ENCODE data around the gene SHPK. TPM values are rescaled to one million over a fixed set of nuclear protein-coding genes. Genes with fewer than 3 reads are reported as not detected.
"Not testable (repeated sequence)": the region's sequence is repeated elsewhere in the genome, so short reads cannot be mapped to it uniquely, and the experiment has no call there.

Gene SHPK
- total RNA-seq, 2 experiments from 2014 or later = 11.9 to 12.3 TPM

GRCh38 chr17:3593384-3593783, 42.7 kb downstream of the SHPK start:
- H3K27ac Mint-ChIP-seq = no peak overlapping the region
- H3K4me1 Mint-ChIP-seq = no peaks in the 10 kb centered on the region
- no peaks in the 10 kb centered on the region for H3K9me3 Mint-ChIP-seq
- no peaks in the 10 kb centered on the region for H3K36me3 Mint-ChIP-seq
- no peak overlapping the region for H3K4me3 Mint-ChIP-seq
- no peaks in the 10 kb centered on the region for H3K27me3 Mint-ChIP-seq
- DNase-seq = no peak

GRCh38 chr17:3592216-3592860, 43.7 kb downstream of the SHPK start:
- no peak overlapping the region for H3K4me3 Mint-ChIP-seq
- no peaks in the 10 kb centered on the region for H3K4me1 Mint-ChIP-seq
- no peaks in the 10 kb centered on the region for H3K36me3 Mint-ChIP-seq
- DNase-seq = no peak
- no peaks in the 10 kb centered on the region for H3K9me3 Mint-ChIP-seq
- H3K27ac Mint-ChIP-seq = no peak overlapping the region
- H3K27me3 Mint-ChIP-seq = no peaks in the 10 kb centered on the region

GRCh38 chr17:3590768-3591167, 45.3 kb downstream of the SHPK start:
- no peak overlapping the region for H3K4me3 Mint-ChIP-seq
- no peak overlapping the region for H3K27ac Mint-ChIP-seq
- H3K36me3 Mint-ChIP-seq = no peaks in the 10 kb centered on the region
- no peaks in the 10 kb centered on the region for H3K9me3 Mint-ChIP-seq
- H3K4me1 Mint-ChIP-seq = no peaks in the 10 kb centered on the region
- H3K27me3 Mint-ChIP-seq = no peaks in the 10 kb centered on the region
- DNase-seq = no peak

GRCh38 chr17:3590231-3590630, 45.8 kb downstream of the SHPK start:
- H3K9me3 Mint-ChIP-seq = no peaks in the 10 kb centered on the region
- no peak overlapping the region for H3K4me3 Mint-ChIP-seq
- no peak overlapping the region for H3K27ac Mint-ChIP-seq
- no peaks in the 10 kb centered on the region for H3K36me3 Mint-ChIP-seq
- no peaks in the 10 kb centered on the region for H3K4me1 Mint-ChIP-seq
- no peak for DNase-seq
- no peaks in the 10 kb centered on the region for H3K27me3 Mint-ChIP-seq

GRCh38 chr17:3589784-3590183, 46.3 kb downstream of the SHPK start:
- Mint-ChIP-seq H3K4me1 (no peaks in the 10 kb centered on the region), H3K4me3 (no peak overlapping the region), H3K36me3 (no peaks in the 10 kb centered on the region), H3K9me3 (no peaks in the 10 kb centered on the region), H3K27me3 (no peaks in the 10 kb centered on the region), H3K27ac (no peak overlapping the region)
- DNase-seq = no peak

GRCh38 chr17:3585826-3586225, 50.2 kb downstream of the SHPK start:
- H3K4me1 Mint-ChIP-seq = no peaks in the 10 kb centered on the region
- H3K4me3 Mint-ChIP-seq = no peak overlapping the region
- peaks cover 2% of the 10 kb centered on the region for H3K36me3 Mint-ChIP-seq
- H3K27me3 Mint-ChIP-seq = no peaks in the 10 kb centered on the region
- no peak for DNase-seq
- no peak overlapping the region for H3K27ac Mint-ChIP-seq
- no peaks in the 10 kb centered on the region for H3K9me3 Mint-ChIP-seq

- no peak for DNase-seq
- Mint-ChIP-seq H3K4me3 (no peak overlapping the region), H3K27ac (no peak overlapping the region), H3K36me3 (peaks cover 6% of the 10 kb centered on the region), H3K9me3 (no peaks in the 10 kb centered on the region), H3K4me1 (no peaks in the 10 kb centered on the region), H3K27me3 (no peaks in the 10 kb centered on the region)
Observed at GRCh38 chr17:3583456-3583855, 52.6 kb downstream of the SHPK start.

GRCh38 chr17:3582915-3583314, 53.1 kb downstream of the SHPK start:
- peaks cover 6% of the 10 kb centered on the region for H3K36me3 Mint-ChIP-seq
- no peak overlapping the region for H3K27ac Mint-ChIP-seq
- no peaks in the 10 kb centered on the region for H3K4me1 Mint-ChIP-seq
- no peaks in the 10 kb centered on the region for H3K9me3 Mint-ChIP-seq
- no peak overlapping the region for H3K4me3 Mint-ChIP-seq
- no peaks in the 10 kb centered on the region for H3K27me3 Mint-ChIP-seq
- no peak for DNase-seq

GRCh38 chr17:3578667-3579066, 57.4 kb downstream of the SHPK start:
- not testable (repeated sequence) for H3K27ac Mint-ChIP-seq, H3K4me3 Mint-ChIP-seq, H3K4me1 Mint-ChIP-seq, DNase-seq, H3K9me3 Mint-ChIP-seq, H3K36me3 Mint-ChIP-seq, H3K27me3 Mint-ChIP-seq

GRCh38 chr17:3576970-3577369, 59.1 kb downstream of the SHPK start:
- Mint-ChIP-seq H3K27ac (no peak overlapping the region), H3K9me3 (no peaks in the 10 kb centered on the region), H3K4me3 (no peak overlapping the region), H3K4me1 (no peaks in the 10 kb centered on the region), H3K36me3 (peaks cover 6% of the 10 kb centered on the region), H3K27me3 (no peaks in the 10 kb centered on the region)
- DNase-seq = no peak

GRCh38 chr17:3575511-3575910, 60.5 kb downstream of the SHPK start:
- Mint-ChIP-seq H3K36me3 (peaks cover 4% of the 10 kb centered on the region), H3K4me1 (no peaks in the 10 kb centered on the region), H3K9me3 (no peaks in the 10 kb centered on the region), H3K4me3 (no peak overlapping the region), H3K27ac (no peak overlapping the region), H3K27me3 (no peaks in the 10 kb centered on the region)
- DNase-seq = no peak

- DNase-seq = no peak
- Mint-ChIP-seq H3K36me3 (no peaks in the 10 kb centered on the region), H3K4me3 (no peak overlapping the region), H3K9me3 (no peaks in the 10 kb centered on the region), H3K27me3 (no peaks in the 10 kb centered on the region), H3K27ac (no peak overlapping the region), H3K4me1 (no peaks in the 10 kb centered on the region)
Observed at GRCh38 chr17:3574231-3574630, 61.8 kb downstream of the SHPK start.

- Mint-ChIP-seq H3K27ac (no peak overlapping the region), H3K4me1 (no peaks in the 10 kb centered on the region), H3K36me3 (no peaks in the 10 kb centered on the region), H3K27me3 (no peaks in the 10 kb centered on the region), H3K9me3 (no peaks in the 10 kb centered on the region), H3K4me3 (no peak overlapping the region)
- DNase-seq = no peak
Observed at GRCh38 chr17:3573246-3574100, 62.6 kb downstream of the SHPK start.

- Mint-ChIP-seq H3K4me1 (no peaks in the 10 kb centered on the region), H3K27me3 (no peaks in the 10 kb centered on the region), H3K27ac (no peak overlapping the region), H3K36me3 (no peaks in the 10 kb centered on the region), H3K9me3 (no peaks in the 10 kb centered on the region), H3K4me3 (no peak overlapping the region)
- DNase-seq = no peak
Observed at GRCh38 chr17:3572231-3572630, 63.8 kb downstream of the SHPK start.

GRCh38 chr17:3571043-3571900, 64.8 kb downstream of the SHPK start:
- no peak for DNase-seq
- H3K4me3 Mint-ChIP-seq = no peak overlapping the region
- no peaks in the 10 kb centered on the region for H3K9me3 Mint-ChIP-seq
- H3K27ac Mint-ChIP-seq = no peak overlapping the region
- no peaks in the 10 kb centered on the region for H3K27me3 Mint-ChIP-seq
- H3K36me3 Mint-ChIP-seq = no peaks in the 10 kb centered on the region
- no peaks in the 10 kb centered on the region for H3K4me1 Mint-ChIP-seq

All from activated naive CD8-positive, alpha-beta T cell treated with anti-CD3 and anti-CD28 coated beads for 36 hours (primary cell).